Breast epithelium (tissue), 4 donors: ENCODE results near the gene CDH23. TPM values are rescaled to one million over a fixed set of nuclear protein-coding genes. Genes with fewer than 3 reads are reported as not detected.

Experiments used
- DNase-seq, 2 donors: peaks; one replicate each; pipeline ENCODE4 v3.0.0-alpha.2; 2019; ENCODE audit warnings: low spot score in 2 of 2
- H3K27ac ChIP-seq, 2 donors: fragments of 200-600 bp; sonication (generic) in 1 of 2; one replicate each; pipeline ENCODE4 v1.5.1; 2016 to 2019; ENCODE audit warnings: mild to moderate bottlenecking in 1 of 2
- H3K27me3 ChIP-seq, 2 donors: fragments of 200-600 bp; sonication (generic) in 1 of 2; one replicate each; pipeline versions ENCODE4 v1.5.1 to v1.6.0; 2017 to 2019; ENCODE audit warnings: control low read depth in 1 of 2, mild to moderate bottlenecking in 1 of 2
- H3K36me3 ChIP-seq: fragments of 200-600 bp; one replicate; pipeline ENCODE4 v1.5.1; 2019
- H3K4me1 ChIP-seq, 2 donors: fragments of 200-600 bp; sonication (generic); one replicate each; pipeline ENCODE4 v1.5.1; 2016 to 2019; ENCODE audit warnings: control low read depth in 1 of 2
- H3K4me3 ChIP-seq, 3 donors: fragments of 200-600 bp; sonication (generic); 1 replicate in 2 of 3; 2 replicates in 1 of 3; pipeline ENCODE4 v1.5.1; 2016 to 2019; ENCODE audit warnings: mild to moderate bottlenecking in 3 of 3, moderate library complexity in 2 of 3
- H3K9me3 ChIP-seq, 2 donors: fragments of 200-600 bp; sonication (generic) in 1 of 2; one replicate each; pipeline ENCODE4 v1.5.1; 2016 to 2019; ENCODE audit warnings: control low read depth in 1 of 2
- CTCF ChIP-seq, 3 donors: fragments of 450-650 bp; IDR thresholded peaks; one replicate each; pipeline ENCODE4 v1.5.1; 2016 to 2017; ENCODE audit warnings: antibody characterized with exemption in 3 of 3, mild to moderate bottlenecking in 3 of 3, moderate library complexity in 3 of 3
- POLR2A ChIP-seq: fragments of 450-650 bp; IDR thresholded peaks from one replicate; pipeline ENCODE4 v1.6.1; 2016; ENCODE audit warnings: antibody characterized with exemption, mild to moderate bottlenecking, moderate library complexity
- POLR2AphosphoS5 ChIP-seq, 3 donors: sonication (generic); formaldehyde crosslinking; IDR thresholded peaks; one replicate each; pipeline ENCODE4 v1.6.1; 2017; ENCODE audit warnings: antibody characterized with exemption in 3 of 3
- intact Hi-C: fragments of 100-400 bp; cut with DNase I; formaldehyde crosslinking; loops from one replicate; pipeline ENCODE4 v1.15.1; 2023; ENCODE audit warnings: low total_unique reads
- total RNA-seq, 3 donors: library from RNA; depleted of rRNA; stranded (reverse); fragments of >200 nt; gene quantifications; one replicate each; pipeline ENCODE4 v1.1.0, GENCODE V29; 2016

CDH23 gene
- total RNA-seq, 3 donors from 2014 or later: 8.5 to 13.8 (median 11.6) TPM

GRCh38 chr10:71735709-71736569 is 339.2 kb downstream of the CDH23 start:
- H3K27me3 ChIP-seq: no peaks in the 10 kb centered on the region
- H3K9me3 ChIP-seq: no peaks in the 10 kb centered on the region
- H3K36me3 ChIP-seq: no peaks in the 10 kb centered on the region
- TF ChIP-seq CTCF (IDR thresholded peaks at IDR 0.05) (no peak), POLR2A (no peak), POLR2AphosphoS5 (IDR thresholded peaks at IDR 0.05) (no peak)
- peaks cover 0 to 18% of the 10 kb centered on the region in 2 donors for H3K4me1 ChIP-seq
- H3K4me3 ChIP-seq: no peak overlapping the region
- H3K27ac ChIP-seq: peak overlapping the region; percentile 82 to 86
- no peak for DNase-seq
- intact Hi-C loops: no loop called here

DNA sequence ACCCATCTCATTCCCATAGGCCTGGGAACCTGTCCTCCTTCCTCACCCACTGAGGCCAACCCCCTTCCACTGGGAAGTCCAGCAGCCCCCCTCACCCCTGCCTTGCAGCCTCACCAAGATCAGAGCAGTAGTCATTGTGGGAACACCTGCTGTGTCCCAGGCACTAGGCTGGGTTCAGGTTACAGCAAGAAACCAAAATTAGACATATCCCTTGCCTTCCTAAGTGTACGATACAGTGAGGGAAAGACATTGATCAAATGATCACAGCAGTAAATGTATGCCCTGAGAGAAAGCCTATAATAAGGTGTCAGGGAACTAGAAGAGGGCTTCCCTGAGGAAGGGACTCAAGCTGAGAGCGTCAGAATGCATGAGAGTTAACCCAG is 339.8 kb downstream of the CDH23 start:
- intact Hi-C loops: no loop called here
- Histone ChIP-seq H3K4me3 (no peak overlapping the region), H3K9me3 (no peaks in the 10 kb centered on the region), H3K27ac (peak overlapping the region; percentile 82 to 86), H3K27me3 (no peaks in the 10 kb centered on the region), H3K36me3 (no peaks in the 10 kb centered on the region), H3K4me1 (peaks cover 0 to 18% of the 10 kb centered on the region in 2 donors)
- DNase-seq: no peak
- no peak for TF ChIP-seq POLR2A
- no peak for TF ChIP-seq CTCF (IDR thresholded peaks at IDR 0.05)

DNA sequence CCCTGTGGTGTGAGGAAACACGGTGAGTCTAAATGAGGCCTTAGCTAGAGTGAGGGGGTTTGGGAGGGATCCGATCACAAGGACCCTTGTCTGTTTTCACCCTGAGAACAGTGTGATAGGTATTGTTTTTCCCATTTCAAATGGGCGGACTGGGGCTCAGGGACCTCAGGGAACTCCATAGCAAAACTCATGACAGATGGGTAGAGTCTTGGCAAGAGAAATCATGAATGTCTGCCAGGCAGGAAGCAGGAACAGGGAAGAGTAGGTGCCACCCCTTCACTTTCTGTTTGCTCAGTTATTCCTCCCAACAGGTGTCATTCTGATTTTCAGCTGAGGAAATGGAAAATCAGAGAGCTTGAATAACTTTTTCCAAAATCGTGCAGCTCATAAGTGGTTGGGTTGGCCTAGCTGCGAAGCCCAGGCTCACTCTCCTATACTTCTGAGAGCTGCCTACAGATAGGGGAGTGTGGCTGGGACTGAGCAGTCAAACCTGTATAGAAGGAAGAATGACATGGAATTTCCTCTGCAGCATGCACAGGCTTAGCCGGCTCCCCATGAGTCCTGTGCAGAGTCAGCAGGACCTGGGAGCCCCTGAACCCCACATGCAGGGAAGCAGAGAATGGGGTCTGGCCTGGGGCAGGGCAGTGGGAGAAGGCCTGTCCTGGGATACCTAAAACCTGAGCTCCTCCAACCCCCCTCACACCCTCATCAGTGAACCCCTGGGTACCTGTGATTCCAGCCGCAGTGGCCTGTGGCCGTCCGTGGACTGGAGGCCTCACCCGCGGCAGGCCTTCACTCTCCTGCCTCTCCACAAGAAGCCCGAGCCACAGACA is 340.5 kb downstream of the CDH23 start:
- intact Hi-C loops: no loop called here
- Histone ChIP-seq H3K4me3 (no peak overlapping the region), H3K36me3 (no peaks in the 10 kb centered on the region), H3K9me3 (no peaks in the 10 kb centered on the region), H3K4me1 (peaks cover 0 to 18% of the 10 kb centered on the region in 2 donors), H3K27me3 (no peaks in the 10 kb centered on the region), H3K27ac (peak overlapping the region; percentile 82 to 86)
- peak in 1 of 2 donors; percentile 61 for DNase-seq
- TF ChIP-seq POLR2A (no peak), POLR2AphosphoS5 (IDR thresholded peaks at IDR 0.05) (no peak), CTCF (IDR thresholded peaks at IDR 0.05) (no peak)

GRCh38 chr10:71737834-71738197 is 341.1 kb downstream of the CDH23 start:
- no peak for TF ChIP-seq CTCF (IDR thresholded peaks at IDR 0.05)
- TF ChIP-seq POLR2A: no peak
- TF ChIP-seq POLR2AphosphoS5 (IDR thresholded peaks at IDR 0.05): no peak
- intact Hi-C loops: no loop called here
- Histone ChIP-seq H3K36me3 (no peaks in the 10 kb centered on the region), H3K27me3 (no peaks in the 10 kb centered on the region), H3K4me3 (no peak overlapping the region), H3K4me1 (peaks cover 0 to 18% of the 10 kb centered on the region in 2 donors), H3K9me3 (peaks cover 0 to 3% of the 10 kb centered on the region in 2 donors), H3K27ac (peak overlapping the region; percentile 82 to 86)
- DNase-seq: no peak
